HG03439 (cell line): ENCODE measurements around the gene CEACAM5.
"Not testable (repeated sequence)": the region's sequence is repeated elsewhere in the genome, so short reads cannot be mapped to it uniquely, and the experiment has no call there.

ENCODE experiments used
- ATAC-seq: cut with Tn5 transposase; IDR thresholded peaks from one replicate; pipeline ENCODE4 v1.9.1; 2021; ENCODE audit warnings: mild to moderate bottlenecking, moderate library complexity; ENCODE audit not compliant: unreplicated experiment

Gene CEACAM5

GRCh38 chr19:41699968-41700323 lies 8.5 kb upstream of the CEACAM5 start:
- ATAC-seq: no peak

- no peak for ATAC-seq
Measured at GRCh38 chr19:41700381-41701195, 7.8 kb upstream of the CEACAM5 start.

- no peak for ATAC-seq
Measured at GRCh38 chr19:41701401-41702075, 6.9 kb upstream of the CEACAM5 start.

GRCh38 chr19:41702171-41702651 lies 6.2 kb upstream of the CEACAM5 start:
- ATAC-seq: no peak

- ATAC-seq: no peak
Measured at GRCh38 chr19:41703602-41704293, 4.7 kb upstream of the CEACAM5 start.

- no peak for ATAC-seq
Measured at GRCh38 chr19:41705393-41706174, 2.8 kb upstream of the CEACAM5 start.

GRCh38 chr19:41706741-41707501 lies 1.5 kb upstream of the CEACAM5 start:
- ATAC-seq: no peak

GRCh38 chr19:41707502-41707812 lies 969 bp upstream of the CEACAM5 start:
- ATAC-seq: no peak

GRCh38 chr19:41707871-41708371 lies 505 bp upstream of the CEACAM5 start:
- no peak for ATAC-seq

- ATAC-seq: not testable (repeated sequence)
Measured at GRCh38 chr19:41709516-41709915, 1.1 kb downstream of the CEACAM5 start.

- ATAC-seq: no peak
Measured at GRCh38 chr19:41709951-41710645, 1.7 kb downstream of the CEACAM5 start.

GRCh38 chr19:41711376-41712261 lies 3.2 kb downstream of the CEACAM5 start:
- no peak for ATAC-seq

- ATAC-seq: no peak
Measured at GRCh38 chr19:41714598-41714997, 6.2 kb downstream of the CEACAM5 start.

GRCh38 chr19:41718761-41719160 lies 10.3 kb downstream of the CEACAM5 start:
- no peak for ATAC-seq

- ATAC-seq: no peak
Measured at GRCh38 chr19:41720103-41720502, 11.7 kb downstream of the CEACAM5 start.

- ATAC-seq: no peak
Measured at GRCh38 chr19:41726493-41726892, 18.1 kb downstream of the CEACAM5 start.

GRCh38 chr19:41734156-41734555 lies 25.7 kb downstream of the CEACAM5 start:
- ATAC-seq: no peak

GRCh38 chr19:41734585-41734984 lies 26.2 kb downstream of the CEACAM5 start:
- ATAC-seq: no peak
